ENCODE data around the gene TMEM178B. TPM values are rescaled to one million over a fixed set of nuclear protein-coding genes. Genes with fewer than 3 reads are reported as not detected.
"Not testable (repeated sequence)": the region's sequence is repeated elsewhere in the genome, so short reads cannot be mapped to it uniquely, and the experiment has no call there.

The TMEM178B gene
- total RNA-seq, 1 donor from 2014 or later: 0.52 TPM

- H3K4me1 ChIP-seq (ENCODE audit: control insufficient read depth in 3 of 3, insufficient read depth in 3 of 3, low read length in 3 of 3): peaks cover 0 to 3% (median 0%) of the 10 kb centered on the region in 3 donors
- no peaks in the 10 kb centered on the region for H3K9me3 ChIP-seq (ENCODE audit: control insufficient read depth in 3 of 3, low read length in 3 of 3)
- no peak overlapping the region for H3K27ac ChIP-seq (ENCODE audit: low read depth, low read length)
- H3K36me3 ChIP-seq (ENCODE audit: control insufficient read depth in 3 of 3, insufficient read depth in 3 of 3, low read length in 3 of 3): no peaks in the 10 kb centered on the region
- no peak overlapping the region for H3K4me3 ChIP-seq (ENCODE audit: low read length in 3 of 3)
- H3K9ac ChIP-seq (ENCODE audit: low read depth in 1 of 3, low read length in 3 of 3): no peak overlapping the region
- no peaks in the 10 kb centered on the region for H3K27me3 ChIP-seq (ENCODE audit: control insufficient read depth in 3 of 3, insufficient read depth in 3 of 3, low read length in 3 of 3)
Measured at GRCh38 chr7:141191277-141191676, 117.4 kb downstream of the TMEM178B start.

- Histone ChIP-seq H3K4me1 (ENCODE audit: control insufficient read depth in 3 of 3, insufficient read depth in 3 of 3, low read length in 3 of 3) (peaks cover 0 to 12% (median 4%) of the 10 kb centered on the region in 3 donors), H3K27me3 (ENCODE audit: control insufficient read depth in 3 of 3, insufficient read depth in 3 of 3, low read length in 3 of 3) (no peaks in the 10 kb centered on the region), H3K27ac (ENCODE audit: low read depth, low read length) (no peak overlapping the region), H3K9me3 (ENCODE audit: control insufficient read depth in 3 of 3, low read length in 3 of 3) (no peaks in the 10 kb centered on the region), H3K4me3 (ENCODE audit: low read length in 3 of 3) (no peak overlapping the region), H3K36me3 (ENCODE audit: control insufficient read depth in 3 of 3, insufficient read depth in 3 of 3, low read length in 3 of 3) (no peaks in the 10 kb centered on the region), H3K9ac (ENCODE audit: low read depth in 1 of 3, low read length in 3 of 3) (no peak overlapping the region)
Measured at GRCh38 chr7:141193066-141193465, 119.2 kb downstream of the TMEM178B start.

- not testable (repeated sequence) for H3K27me3 ChIP-seq (ENCODE audit: control insufficient read depth in 3 of 3, insufficient read depth in 3 of 3, low read length in 3 of 3)
Measured at GRCh38 chr7:141195722-141196121, 121.9 kb downstream of the TMEM178B start.

GRCh38 chr7:141198194-141198958 is 124.5 kb downstream of the TMEM178B start:
- no peak overlapping the region for H3K9ac ChIP-seq (ENCODE audit: low read depth in 1 of 3, low read length in 3 of 3)
- H3K36me3 ChIP-seq (ENCODE audit: control insufficient read depth in 3 of 3, insufficient read depth in 3 of 3, low read length in 3 of 3): no peaks in the 10 kb centered on the region
- no peak overlapping the region for H3K27ac ChIP-seq (ENCODE audit: low read depth, low read length)
- H3K4me1 ChIP-seq (ENCODE audit: control insufficient read depth in 3 of 3, insufficient read depth in 3 of 3, low read length in 3 of 3): peaks cover 3 to 15% (median 7%) of the 10 kb centered on the region in 3 donors
- H3K4me3 ChIP-seq (ENCODE audit: low read length in 3 of 3): no peak overlapping the region
- H3K9me3 ChIP-seq (ENCODE audit: control insufficient read depth in 3 of 3, low read length in 3 of 3): no peaks in the 10 kb centered on the region
- no peaks in the 10 kb centered on the region for H3K27me3 ChIP-seq (ENCODE audit: control insufficient read depth in 3 of 3, insufficient read depth in 3 of 3, low read length in 3 of 3)

More at GRCh38 chr7:141195722-141196121, 121.9 kb downstream of the TMEM178B start:
- not testable (repeated sequence) for H3K4me3 ChIP-seq (ENCODE audit: low read length in 3 of 3); H3K9me3 ChIP-seq (ENCODE audit: control insufficient read depth in 3 of 3, low read length in 3 of 3); H3K27ac ChIP-seq (ENCODE audit: low read depth, low read length); H3K9ac ChIP-seq (ENCODE audit: low read depth in 1 of 3, low read length in 3 of 3); H3K36me3 ChIP-seq (ENCODE audit: control insufficient read depth in 3 of 3, insufficient read depth in 3 of 3, low read length in 3 of 3)
- H3K4me1 ChIP-seq (ENCODE audit: control insufficient read depth in 3 of 3, insufficient read depth in 3 of 3, low read length in 3 of 3): peaks cover 3 to 12% (median 4%) of the 10 kb centered on the region in 3 donors

- H3K9me3 ChIP-seq (ENCODE audit: control insufficient read depth in 3 of 3, low read length in 3 of 3): no peaks in the 10 kb centered on the region
- H3K36me3 ChIP-seq (ENCODE audit: control insufficient read depth in 3 of 3, insufficient read depth in 3 of 3, low read length in 3 of 3): no peaks in the 10 kb centered on the region
- H3K27me3 ChIP-seq (ENCODE audit: control insufficient read depth in 3 of 3, insufficient read depth in 3 of 3, low read length in 3 of 3): no peaks in the 10 kb centered on the region
- peaks cover 3 to 15% (median 7%) of the 10 kb centered on the region in 3 donors for H3K4me1 ChIP-seq (ENCODE audit: control insufficient read depth in 3 of 3, insufficient read depth in 3 of 3, low read length in 3 of 3)
- H3K9ac ChIP-seq (ENCODE audit: low read depth in 1 of 3, low read length in 3 of 3): no peak overlapping the region
- no peak overlapping the region for H3K4me3 ChIP-seq (ENCODE audit: low read length in 3 of 3)
- no peak overlapping the region for H3K27ac ChIP-seq (ENCODE audit: low read depth, low read length)
Measured at GRCh38 chr7:141200191-141201108, 126.6 kb downstream of the TMEM178B start.

GRCh38 chr7:141201145-141201885 is 127.5 kb downstream of the TMEM178B start:
- H3K4me1 ChIP-seq (ENCODE audit: control insufficient read depth in 3 of 3, insufficient read depth in 3 of 3, low read length in 3 of 3): peaks cover 3 to 11% (median 7%) of the 10 kb centered on the region in 3 donors
- no peak overlapping the region for H3K4me3 ChIP-seq (ENCODE audit: low read length in 3 of 3)
- H3K27me3 ChIP-seq (ENCODE audit: control insufficient read depth in 3 of 3, insufficient read depth in 3 of 3, low read length in 3 of 3): no peaks in the 10 kb centered on the region
- H3K9ac ChIP-seq (ENCODE audit: low read depth in 1 of 3, low read length in 3 of 3): no peak overlapping the region
- no peaks in the 10 kb centered on the region for H3K36me3 ChIP-seq (ENCODE audit: control insufficient read depth in 3 of 3, insufficient read depth in 3 of 3, low read length in 3 of 3)
- H3K27ac ChIP-seq (ENCODE audit: low read depth, low read length): no peak overlapping the region
- H3K9me3 ChIP-seq (ENCODE audit: control insufficient read depth in 3 of 3, low read length in 3 of 3): no peaks in the 10 kb centered on the region

GRCh38 chr7:141202535-141202934 is 128.7 kb downstream of the TMEM178B start:
- Histone ChIP-seq H3K4me3 (ENCODE audit: low read length in 3 of 3) (no peak overlapping the region), H3K9me3 (ENCODE audit: control insufficient read depth in 3 of 3, low read length in 3 of 3) (no peaks in the 10 kb centered on the region), H3K9ac (ENCODE audit: low read depth in 1 of 3, low read length in 3 of 3) (no peak overlapping the region), H3K36me3 (ENCODE audit: control insufficient read depth in 3 of 3, insufficient read depth in 3 of 3, low read length in 3 of 3) (no peaks in the 10 kb centered on the region), H3K27me3 (ENCODE audit: control insufficient read depth in 3 of 3, insufficient read depth in 3 of 3, low read length in 3 of 3) (no peaks in the 10 kb centered on the region), H3K27ac (ENCODE audit: low read depth, low read length) (no peak overlapping the region), H3K4me1 (ENCODE audit: control insufficient read depth in 3 of 3, insufficient read depth in 3 of 3, low read length in 3 of 3) (peaks cover 3% of the 10 kb centered on the region in 3 donors)

- peaks cover 3% of the 10 kb centered on the region in 3 donors for H3K4me1 ChIP-seq (ENCODE audit: control insufficient read depth in 3 of 3, insufficient read depth in 3 of 3, low read length in 3 of 3)
- H3K27me3 ChIP-seq (ENCODE audit: control insufficient read depth in 3 of 3, insufficient read depth in 3 of 3, low read length in 3 of 3): no peaks in the 10 kb centered on the region
- no peaks in the 10 kb centered on the region for H3K36me3 ChIP-seq (ENCODE audit: control insufficient read depth in 3 of 3, insufficient read depth in 3 of 3, low read length in 3 of 3)
- no peak overlapping the region for H3K4me3 ChIP-seq (ENCODE audit: low read length in 3 of 3)
- no peaks in the 10 kb centered on the region for H3K9me3 ChIP-seq (ENCODE audit: control insufficient read depth in 3 of 3, low read length in 3 of 3)
- H3K27ac ChIP-seq (ENCODE audit: low read depth, low read length): no peak overlapping the region
- H3K9ac ChIP-seq (ENCODE audit: low read depth in 1 of 3, low read length in 3 of 3): no peak overlapping the region
Measured at GRCh38 chr7:141203177-141203576, 129.3 kb downstream of the TMEM178B start.

GRCh38 chr7:141203586-141203985 is 129.7 kb downstream of the TMEM178B start:
- no peaks in the 10 kb centered on the region for H3K27me3 ChIP-seq (ENCODE audit: control insufficient read depth in 3 of 3, insufficient read depth in 3 of 3, low read length in 3 of 3)
- H3K9me3 ChIP-seq (ENCODE audit: control insufficient read depth in 3 of 3, low read length in 3 of 3): no peaks in the 10 kb centered on the region
- H3K9ac ChIP-seq (ENCODE audit: low read depth in 1 of 3, low read length in 3 of 3): no peak overlapping the region
- H3K4me1 ChIP-seq (ENCODE audit: control insufficient read depth in 3 of 3, insufficient read depth in 3 of 3, low read length in 3 of 3): peaks cover 3% of the 10 kb centered on the region in 3 donors
- no peak overlapping the region for H3K4me3 ChIP-seq (ENCODE audit: low read length in 3 of 3)
- no peak overlapping the region for H3K27ac ChIP-seq (ENCODE audit: low read depth, low read length)
- H3K36me3 ChIP-seq (ENCODE audit: control insufficient read depth in 3 of 3, insufficient read depth in 3 of 3, low read length in 3 of 3): no peaks in the 10 kb centered on the region
